SK-N-SH (cell line): Measurements from ENCODE around the gene SPOCK1. TPM values are rescaled to one million over a fixed set of nuclear protein-coding genes. Genes with fewer than 3 reads are reported as not detected.

Experiments used
- CTCF ChIA-PET: fragments of 300-600, 350-600 bp; formaldehyde crosslinking; extraction: SDS; loops from one replicate; lab custom pipeline; 2021; lab: Yijun Ruan, JAX
- POLR2A ChIA-PET: fragments of 350-600 bp; sonication (Branson Sonifier 250); formaldehyde crosslinking; extraction: SDS; loops from one replicate; lab custom pipeline; 2020; ENCODE audit warnings: antibody characterized with exemption, inconsistent platforms; lab: Yijun Ruan, JAX
- DNase-seq: peaks from one replicate; pipeline ENCODE4 v3.0.0; 2012
- H2AFZ ChIP-seq: fragments of 200-600 bp; sonication (generic); 2 replicates; pipeline ENCODE4 v1.8.1; 2016; ENCODE audit warnings: antibody characterized with exemption, mild to moderate bottlenecking, low read depth
- H3F3A ChIP-seq: fragments of 200-600 bp; sonication (generic); replicated peaks from 2 replicates; pipeline ENCODE3; 2016; ENCODE audit warnings: antibody characterized with exemption, mild to moderate bottlenecking; ENCODE audit not compliant: insufficient read depth
- H3K27ac ChIP-seq, 2 experiments: fragments of 200-500 bp in 1 of 2; fragments of 200-600 bp in 1 of 2; sonication (Bioruptor generic) in 1 of 2; sonication (generic), shearing (Covaris generic) in 1 of 2; 2 replicates each; pipeline versions ENCODE4 v1.5.1 to v1.6.1; 2014 to 2016; ENCODE audit warnings: low read depth in 2 of 2, inconsistent platforms in 1 of 2, low read length in 1 of 2, mild to moderate bottlenecking in 1 of 2, mixed read lengths in 1 of 2
- H3K27me3 ChIP-seq: fragments of 200-600 bp; sonication (generic), shearing (Covaris generic); 2 replicates; pipeline ENCODE4 v1.6.1; 2016; ENCODE audit warnings: mixed run types; ENCODE audit not compliant: insufficient read depth
- H3K36me3 ChIP-seq, 2 experiments: fragments of 200-500 bp in 1 of 2; fragments of 200-600 bp in 1 of 2; sonication (Bioruptor generic) in 1 of 2; sonication (generic) in 1 of 2; replicated peaks in 1 of 2; 2 replicates each; pipeline versions ENCODE3 to v1.5.1; 2014 to 2016; ENCODE audit warnings: low read length in 1 of 2, mild to moderate bottlenecking in 1 of 2; ENCODE audit not compliant: insufficient read depth in 2 of 2, control insufficient read depth in 1 of 2
- H3K4me1 ChIP-seq, 2 experiments: fragments of 200-500 bp in 1 of 2; fragments of 200-600 bp in 1 of 2; sonication (Bioruptor generic) in 1 of 2; sonication (generic), shearing (Covaris generic) in 1 of 2; 2 replicates each; pipeline versions ENCODE4 v1.5.1 to v1.6.1; 2014 to 2016; ENCODE audit warnings: low read depth in 1 of 2, low read length in 1 of 2, mixed run types in 1 of 2; ENCODE audit not compliant: insufficient read depth in 2 of 2, control insufficient read depth in 1 of 2
- H3K4me2 ChIP-seq: fragments of 200-600 bp; sonication (generic), shearing (Covaris generic); 2 replicates; pipeline ENCODE4 v1.6.1; 2017; ENCODE audit warnings: mixed run types
- H3K4me3 ChIP-seq, 2 experiments: fragments of 200-500 bp in 1 of 2; fragments of 200-600 bp in 1 of 2; sonication (Bioruptor generic) in 1 of 2; sonication (generic), shearing (Covaris generic) in 1 of 2; 2 replicates each; pipeline versions ENCODE4 v1.5.1 to v1.8.1; 2014 to 2016; ENCODE audit warnings: low read depth in 2 of 2, inconsistent platforms in 1 of 2, low read length in 1 of 2, mild to moderate bottlenecking in 1 of 2, mixed read lengths in 1 of 2, moderate library complexity in 1 of 2
- H3K79me2 ChIP-seq: fragments of 200-600 bp; sonication (generic); 2 replicates; pipeline ENCODE4 v1.8.1; 2017; ENCODE audit warnings: mild to moderate bottlenecking; ENCODE audit not compliant: insufficient read depth
- H3K9ac ChIP-seq: fragments of 200-600 bp; sonication (generic); 2 replicates; pipeline ENCODE4 v1.6.1; 2017; ENCODE audit warnings: mixed run types
- H3K9me2 ChIP-seq: fragments of 200-600 bp; sonication (generic); 2 replicates; pipeline ENCODE4 v1.6.1; 2017; ENCODE audit warnings: mixed run types
- H3K9me3 ChIP-seq: fragments of 200-600 bp; sonication (generic); 2 replicates; pipeline ENCODE4 v1.6.1; 2017; ENCODE audit warnings: mixed run types, mild to moderate bottlenecking, moderate library complexity
- H4K20me1 ChIP-seq: fragments of 200-600 bp; sonication (generic); 2 replicates; pipeline ENCODE4 v1.6.1; 2017; ENCODE audit warnings: mild to moderate bottlenecking, mixed run types; ENCODE audit not compliant: insufficient read depth
- CHD2 ChIP-seq: fragments of 150-350 bp; IDR thresholded peaks from 2 replicates; pipeline ENCODE4 v1.6.1; 2018; ENCODE audit warnings: low read length; ENCODE audit not compliant: partially characterized antibody
- CTCF ChIP-seq: fragments of 200-600 bp; sonication (generic); IDR thresholded peaks from 2 replicates; pipeline ENCODE4 v1.6.1; 2017; ENCODE audit warnings: antibody characterized with exemption, mild to moderate bottlenecking, moderate library complexity
- ELF1 ChIP-seq: IDR thresholded peaks from 2 replicates; pipeline ENCODE4 v1.4.0; 2012
- EZH2phosphoT487 ChIP-seq: fragments of 200-600 bp; sonication (generic); IDR thresholded peaks from 2 replicates; pipeline ENCODE4 v1.6.1; 2017; ENCODE audit warnings: low read depth, mixed run types, mild to moderate bottlenecking, antibody characterized with exemption, moderate library complexity, borderline replicate concordance
- FOXM1 ChIP-seq: IDR thresholded peaks from 2 replicates; pipeline ENCODE4 v1.4.0; 2012; ENCODE audit warnings: low read depth, mild to moderate bottlenecking
- GATA2 ChIP-seq: sonication (generic); formaldehyde crosslinking; IDR thresholded peaks from 2 replicates; pipeline ENCODE4 v1.5.0; 2020; ENCODE audit warnings: mild to moderate bottlenecking, missing genetic modification reagents
- JUND ChIP-seq: IDR thresholded peaks from 2 replicates; pipeline ENCODE4 v1.4.0; 2012
- MEF2A ChIP-seq: IDR thresholded peaks from 2 replicates; pipeline ENCODE4 v1.4.0; 2012; ENCODE audit warnings: low read depth, borderline replicate concordance
- MXI1 ChIP-seq: IDR thresholded peaks from 2 replicates; pipeline ENCODE4 v1.6.1; 2012; ENCODE audit warnings: mild to moderate bottlenecking, low read depth, low read length, improper control_type of control experiment
- NFIC ChIP-seq: IDR thresholded peaks from 2 replicates; pipeline ENCODE4 v1.4.0; 2012; ENCODE audit warnings: borderline replicate concordance
- NRF1 ChIP-seq: IDR thresholded peaks from 2 replicates; pipeline ENCODE4 v1.6.1; 2012; ENCODE audit warnings: low read depth, mild to moderate bottlenecking, low read length
- POLR2AphosphoS5 ChIP-seq: IDR thresholded peaks from 2 replicates; pipeline ENCODE4 v1.6.1; 2012; ENCODE audit warnings: low read depth, low read length
- RCOR1 ChIP-seq: fragments of 150-350 bp; IDR thresholded peaks from 2 replicates; pipeline ENCODE4 v1.6.1; 2017; ENCODE audit warnings: antibody characterized with exemption, low read length
- REST ChIP-seq: IDR thresholded peaks from 2 replicates; pipeline ENCODE4 v1.6.1; 2012; ENCODE audit warnings: mild to moderate bottlenecking, low read depth, low read length, moderate library complexity
- RFX5 ChIP-seq: IDR thresholded peaks from 2 replicates; pipeline ENCODE4 v1.6.1; 2012; ENCODE audit warnings: mild to moderate bottlenecking, improper control_type of control experiment, low read length
- USF1 ChIP-seq: IDR thresholded peaks from 2 replicates; pipeline ENCODE4 v1.4.0; 2012; ENCODE audit warnings: low read depth, borderline replicate concordance
- USF2 ChIP-seq: fragments of 150-350 bp; IDR thresholded peaks from 2 replicates; pipeline ENCODE4 v1.6.1; 2017; ENCODE audit warnings: antibody characterized with exemption, low read length, low read depth, borderline replicate concordance
- ZBTB33 ChIP-seq: IDR thresholded peaks from 2 replicates; pipeline ENCODE4 v1.4.0; 2012; ENCODE audit warnings: low read depth, borderline replicate concordance
- WGBS: methylation state at CpG from one replicate; pipeline ENCODE4 v1.1.6; 2017; ENCODE audit warnings: low lambda C conversion rate; 5-methylcytosine and 5-hydroxymethylcytosine counted together
- polyA plus RNA-seq, 3 experiments: library from polyadenylated mRNA; depleted of rRNA; stranded (reverse); fragments of >200 nt; gene quantifications; 2 replicates each; pipeline ENCODE4 v1.2.3, GENCODE V29; 2012
- TF ChIP-seq, protein P1 (sequence below): IDR thresholded peaks from 2 replicates; pipeline ENCODE4; 2012

The SPOCK1 gene
- polyA plus RNA-seq, 1 of the 3 experiments (the other 2 are of a cell fraction): 11.3 TPM

- Histone ChIP-seq H3K9ac (no peak overlapping the region), H3K27ac (no peak overlapping the region), H3K4me3 (no peak overlapping the region), H2AFZ (no peak overlapping the region), H3K36me3 (no peaks in the 10 kb centered on the region), H3K4me2 (no peak overlapping the region), H3K9me3 (no peaks in the 10 kb centered on the region), H3K9me2 (no peaks in the 10 kb centered on the region), H3K4me1 (no peaks in the 10 kb centered on the region; a peak in 1 of 4 replicates), H3K27me3 (no peaks in the 10 kb centered on the region), H3F3A (no peaks in the 10 kb centered on the region), H3K79me2 (peaks cover 11% of the 10 kb centered on the region; the same call in 1 of the 2 replicates), H4K20me1 (no peaks in the 10 kb centered on the region)
- TF ChIP-seq GATA2 (CRISPR knock-in tag) (no peak), NFIC (no peak), ZBTB33 (no peak), JUND (no peak), ELF1 (no peak), CTCF (no peak), NRF1 (no peak), MXI1 (no peak), RFX5 (no peak), RCOR1 (no peak), REST (no peak), FOXM1 (no peak), CHD2 (no peak), POLR2AphosphoS5 (no peak), EZH2phosphoT487 (no peak), USF1 (no peak), MEF2A (no peak), USF2 (no peak)
- TF ChIP-seq, protein P1, sequence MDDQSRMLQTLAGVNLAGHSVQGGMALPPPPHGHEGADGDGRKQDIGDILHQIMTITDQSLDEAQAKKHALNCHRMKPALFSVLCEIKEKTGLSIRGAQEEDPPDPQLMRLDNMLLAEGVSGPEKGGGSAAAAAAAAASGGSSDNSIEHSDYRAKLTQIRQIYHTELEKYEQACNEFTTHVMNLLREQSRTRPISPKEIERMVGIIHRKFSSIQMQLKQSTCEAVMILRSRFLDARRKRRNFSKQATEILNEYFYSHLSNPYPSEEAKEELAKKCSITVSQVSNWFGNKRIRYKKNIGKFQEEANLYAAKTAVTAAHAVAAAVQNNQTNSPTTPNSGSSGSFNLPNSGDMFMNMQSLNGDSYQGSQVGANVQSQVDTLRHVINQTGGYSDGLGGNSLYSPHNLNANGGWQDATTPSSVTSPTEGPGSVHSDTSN: no peak
- ChIA-PET CTCF (interaction anchor here (1.1 kb wide), 1 partner anchor 12 kb away, joined by 4 read pairs; no protein-coding TSS in a partner anchor), POLR2A (no interaction called here)
- WGBS: 55% methylated on average over 6 of the region's 6 CpGs
- no peak for DNase-seq
Measured at GRCh38 chr5:137332296-137332695, 166.8 kb downstream of the SPOCK1 start.
